B cell (primary cell): ENCODE results near the gene MAPK14. TPM values are rescaled to one million over a fixed set of nuclear protein-coding genes. Genes with fewer than 3 reads are reported as not detected.

Experiments used
- ATAC-seq: fragments of 200-7000 bp; cut with Tn5 transposase; one replicate; pipeline ENCODE4 v1.10.0; 2021; ENCODE audit warnings: low read depth, mild to moderate bottlenecking, moderate number of reproducible peaks, moderate library complexity
- CTCF ChIA-PET: fragments of 350-600 bp; sonication (Branson Sonifier 250); formaldehyde crosslinking; loops from one replicate; lab custom pipeline; 2021; ENCODE audit warnings: antibody characterized with exemption, inconsistent platforms; lab: Charles Lee
- POLR2A ChIA-PET: fragments of 350-600 bp; sonication (Branson Sonifier 250); formaldehyde crosslinking; loops from one replicate; lab custom pipeline; 2021; ENCODE audit warnings: antibody characterized with exemption; lab: Charles Lee
- DNase-seq: peaks from one replicate; pipeline ENCODE4 v3.0.0; 2013
- H2AFZ ChIP-seq: 2 replicates; pipeline ENCODE4 v1.6.1; 2012; ENCODE audit warnings: mild to moderate bottlenecking, low read depth, low read length; ENCODE audit not compliant: insufficient read depth, poor library complexity, severe bottlenecking
- H3K27ac ChIP-seq, 2 donors: 1 replicate in 1 of 2; 2 replicates in 1 of 2; pipeline ENCODE4 v1.5.1; 2012 to 2013; ENCODE audit warnings: low read length in 2 of 2, mild to moderate bottlenecking in 2 of 2, moderate library complexity in 1 of 2
- H3K27me3 ChIP-seq, 4 experiments: fragments of 200-600 bp in 1 of 4; sonication (generic) in 1 of 4; replicated peaks in 1 of 4; 1 replicate in 2 of 4; 2 replicates in 2 of 4; pipeline versions ENCODE4 v1.6.1 to v1.7.0; 2013 to 2016; ENCODE audit warnings: low read length in 3 of 4, mild to moderate bottlenecking in 2 of 4, mixed read lengths in 1 of 4, moderate library complexity in 1 of 4; ENCODE audit not compliant: insufficient read depth in 4 of 4, control insufficient read depth in 3 of 4; ENCODE audit errors: control extremely low read depth in 1 of 4
- H3K36me3 ChIP-seq, 2 experiments: replicated peaks in 1 of 2; 1 replicate in 1 of 2; 2 replicates in 1 of 2; pipeline versions ENCODE4 v1.6.1 to v1.7.1; 2013; ENCODE audit warnings: low read length in 1 of 2; ENCODE audit not compliant: insufficient read depth in 2 of 2, control insufficient read depth in 1 of 2; ENCODE audit errors: control extremely low read depth in 1 of 2, extremely low read depth in 1 of 2
- H3K4me1 ChIP-seq, 2 donors: fragments of 200-600 bp in 1 of 2; sonication (generic) in 1 of 2; 1 replicate in 1 of 2; 2 replicates in 1 of 2; pipeline versions ENCODE4 v1.5.1 to v1.6.1; 2013 to 2017; ENCODE audit warnings: low read length in 2 of 2; ENCODE audit not compliant: control insufficient read depth in 2 of 2, insufficient read depth in 2 of 2
- H3K4me2 ChIP-seq: replicated peaks from 2 replicates; pipeline ENCODE3; 2012; ENCODE audit warnings: mild to moderate bottlenecking, low read depth, low read length; ENCODE audit not compliant: poor library complexity, severe bottlenecking
- H3K4me3 ChIP-seq, 5 experiments: fragments of 200-600 bp in 1 of 5; sonication (generic) in 1 of 5; 1 replicate in 3 of 5; 2 replicates in 2 of 5; pipeline versions ENCODE4 v1.5.1 to v1.7.0; 2011 to 2016; ENCODE audit warnings: low read length in 4 of 5, mild to moderate bottlenecking in 4 of 5, low read depth in 2 of 5, control low read depth in 1 of 5, moderate library complexity in 1 of 5; ENCODE audit not compliant: insufficient read depth in 1 of 5; ENCODE audit errors: control extremely low read depth in 1 of 5, extremely low read depth in 1 of 5
- H3K79me2 ChIP-seq: fragments of 200-600 bp; sonication (generic); one replicate; pipeline ENCODE4 v1.6.0; 2016; ENCODE audit warnings: low read length; ENCODE audit not compliant: control insufficient read depth, insufficient read depth
- H3K9ac ChIP-seq: fragments of 200-600 bp; sonication (generic); 2 replicates; pipeline ENCODE4 v1.6.1; 2017; ENCODE audit warnings: mild to moderate bottlenecking, low read length, moderate library complexity
- H3K9me3 ChIP-seq, 3 donors: one replicate each; pipeline versions ENCODE4 v1.6.1 to v1.7.1; 2013; ENCODE audit warnings: low read length in 2 of 3; ENCODE audit not compliant: control insufficient read depth in 2 of 3, insufficient read depth in 1 of 3; ENCODE audit errors: control extremely low read depth in 1 of 3
- H4K20me1 ChIP-seq: 2 replicates; pipeline ENCODE4 v1.6.0; 2012; ENCODE audit warnings: mild to moderate bottlenecking, low read length; ENCODE audit not compliant: insufficient read depth, control insufficient read depth, poor library complexity, severe bottlenecking
- H3K27ac Mint-ChIP-seq: one replicate; pipeline ENCODE4 v1.8.0; 2021; ENCODE audit warnings: mixed read lengths
- H3K27me3 Mint-ChIP-seq: one replicate; pipeline ENCODE4 v1.8.0; 2021; ENCODE audit warnings: mixed read lengths
- H3K4me1 Mint-ChIP-seq: one replicate; pipeline ENCODE4 v1.8.0; 2021; ENCODE audit warnings: mixed read lengths
- H3K4me3 Mint-ChIP-seq: one replicate; pipeline ENCODE4 v1.8.0; 2021; ENCODE audit warnings: mixed read lengths
- H3K9me3 Mint-ChIP-seq: one replicate; pipeline ENCODE4 v1.8.0; 2022; ENCODE audit warnings: mixed read lengths; ENCODE audit not compliant: insufficient read depth
- CTCF ChIP-seq: fragments of 200-600 bp; IDR thresholded peaks from one replicate; pipeline ENCODE4 v1.8.0; 2022; ENCODE audit warnings: antibody characterized with exemption, mild to moderate bottlenecking
- EZH2 ChIP-seq: IDR thresholded peaks from 2 replicates; pipeline ENCODE4 v1.6.1; 2012; ENCODE audit warnings: borderline replicate concordance, low read depth, mild to moderate bottlenecking, moderate library complexity, low read length; ENCODE audit not compliant: insufficient read depth, poor library complexity, severe bottlenecking
- WGBS: methylation state at CpG from one replicate; pipeline ENCODE4 v1.1.5; 2013; ENCODE audit warnings: missing lambda C conversion rate; ENCODE audit not compliant: insufficient coverage; 5-methylcytosine and 5-hydroxymethylcytosine counted together
- intact Hi-C: fragments of 100-400 bp; cut with micrococcal nuclease; formaldehyde crosslinking; loops from one replicate; pipeline ENCODE4 v1.10.0; 2022
- polyA plus RNA-seq: library from polyadenylated mRNA; depleted of rRNA; stranded (reverse); fragments of >200 nt; gene quantifications from 2 replicates; pipeline ENCODE4 v1.2.3, GENCODE V29; 2012
- total RNA-seq, 2 donors: library from RNA; stranded (reverse); fragments of 120-200 nt in 1 of 2; gene quantifications; 1 replicate in 1 of 2; 2 replicates in 1 of 2; pipeline versions ENCODE4 v1.2.3 to v1.2.4, GENCODE V29; 2013 to 2022

MAPK14 gene
- total and polyA plus RNA-seq, 2 donors (not counting 1 experiment from before 2014, with no cell fraction given), result 19.5 to 50.4 TPM

- intact Hi-C loops, result no loop called here
- Mint-ChIP-seq H3K4me1 (peaks cover 56% of the 10 kb centered on the region), H3K4me3 (no peak overlapping the region), H3K27ac (peak overlapping the region; percentile 29), H3K27me3 (no peaks in the 10 kb centered on the region), H3K9me3 (no peaks in the 10 kb centered on the region)
- no peak overlapping the region for H3K4me2 ChIP-seq
- ChIA-PET POLR2A (no interaction called here), CTCF (interaction anchor here (0.7 to 4.0 kb wide), 2 partner anchors 12 to 84 kb away, joined by 5 to 26 read pairs; no protein-coding TSS in a partner anchor)
- no peak overlapping the region for H2AFZ ChIP-seq
- H3K4me1 ChIP-seq, result peaks cover 31 to 45% of the 10 kb centered on the region in 2 donors
- peaks cover 9% of the 10 kb centered on the region for H3K79me2 ChIP-seq
- no peaks in the 10 kb centered on the region for H4K20me1 ChIP-seq
- H3K9ac ChIP-seq, result no peak overlapping the region
- no peaks in the 10 kb centered on the region for H3K27me3 ChIP-seq
- DNase-seq, result no peak
- TF ChIP-seq CTCF, result no peak
- ATAC-seq, result no peak
- H3K36me3 ChIP-seq, result peaks cover 0 to 36% of the 10 kb centered on the region in 2 experiments
- no peak overlapping the region for H3K27ac ChIP-seq
- no peaks in the 10 kb centered on the region for H3K9me3 ChIP-seq
- no peak overlapping the region for H3K4me3 ChIP-seq
- 98% methylated on average over 3 of the region's 4 CpGs for WGBS
Observed at GRCh38 chr6:36133912-36134311, 106.3 kb downstream of the MAPK14 start.

GRCh38 chr6:36135053-36135731 is 107.6 kb downstream of the MAPK14 start:
- WGBS, result 98% methylated on average over 10 of the region's 13 CpGs
- Mint-ChIP-seq H3K27me3 (no peaks in the 10 kb centered on the region), H3K27ac (peak overlapping the region; percentile 89), H3K4me3 (no peak overlapping the region), H3K9me3 (no peaks in the 10 kb centered on the region), H3K4me1 (peaks cover 53% of the 10 kb centered on the region)
- no peak overlapping the region for H3K9ac ChIP-seq
- no peak for ATAC-seq
- peaks cover 0 to 48% of the 10 kb centered on the region in 2 experiments for H3K36me3 ChIP-seq
- peaks cover 27 to 38% of the 10 kb centered on the region in 2 donors for H3K4me1 ChIP-seq
- H4K20me1 ChIP-seq, result no peaks in the 10 kb centered on the region
- H3K27ac ChIP-seq, result no peak overlapping the region
- no peak for DNase-seq
- TF ChIP-seq CTCF (no peak), EZH2 (no peak)
- H3K9me3 ChIP-seq, result no peaks in the 10 kb centered on the region
- H3K4me3 ChIP-seq, result no peak overlapping the region
- ChIA-PET POLR2A (no interaction called here), CTCF (interaction anchor here (0.6 to 1.5 kb wide), 4 partner anchors 8 to 87 kb away, joined by 3 to 6 read pairs (median 4); no protein-coding TSS in a partner anchor)
- no peak overlapping the region for H3K4me2 ChIP-seq
- peaks cover 9% of the 10 kb centered on the region for H3K79me2 ChIP-seq
- H3K27me3 ChIP-seq, result no peaks in the 10 kb centered on the region
- H2AFZ ChIP-seq, result no peak overlapping the region
- intact Hi-C loops, result no loop called here
